KOPT-K1 (cell line): Measurements from ENCODE around the gene NHSL2.
"Not testable (repeated sequence)": the region's sequence is repeated elsewhere in the genome, so short reads cannot be mapped to it uniquely, and the experiment has no call there.

ENCODE experiments used
- H3K27ac ChIP-seq: fragments of 200-600 bp; sonication (generic); 2 replicates; pipeline ENCODE4 v1.5.1; 2016; ENCODE audit warnings: antibody characterized with exemption, mild to moderate bottlenecking, low read depth, low read length; ENCODE audit not compliant: poor library complexity, severe bottlenecking
- H3K36me3 ChIP-seq: fragments of 200-600 bp; sonication (generic); 2 replicates; pipeline ENCODE4 v1.5.1; 2017; ENCODE audit warnings: antibody characterized with exemption, mild to moderate bottlenecking, low read length, moderate library complexity; ENCODE audit not compliant: insufficient read depth
- H3K9me3 ChIP-seq: fragments of 200-600 bp; sonication (generic); 2 replicates; pipeline ENCODE4 v1.5.1; 2017; ENCODE audit warnings: antibody characterized with exemption, low read length, mild to moderate bottlenecking; ENCODE audit not compliant: insufficient read depth, poor library complexity, severe bottlenecking

NHSL2 gene

GRCh38 chrX:72048510-72049455, 138.1 kb downstream of the NHSL2 start:
- Histone ChIP-seq H3K27ac (no peak overlapping the region), H3K36me3 (no peaks in the 10 kb centered on the region), H3K9me3 (no peaks in the 10 kb centered on the region)

GRCh38 chrX:72050011-72050410, 139.4 kb downstream of the NHSL2 start:
- Histone ChIP-seq H3K9me3 (no peaks in the 10 kb centered on the region), H3K36me3 (no peaks in the 10 kb centered on the region), H3K27ac (no peak overlapping the region)

- H3K27ac ChIP-seq: no peak overlapping the region
- no peaks in the 10 kb centered on the region for H3K9me3 ChIP-seq
- H3K36me3 ChIP-seq: no peaks in the 10 kb centered on the region
Observed at GRCh38 chrX:72051589-72051988, 140.9 kb downstream of the NHSL2 start.

GRCh38 chrX:72052415-72053090, 141.9 kb downstream of the NHSL2 start:
- no peak overlapping the region for H3K27ac ChIP-seq
- H3K36me3 ChIP-seq: no peaks in the 10 kb centered on the region
- no peaks in the 10 kb centered on the region for H3K9me3 ChIP-seq

- Histone ChIP-seq H3K9me3 (no peaks in the 10 kb centered on the region), H3K27ac (no peak overlapping the region), H3K36me3 (no peaks in the 10 kb centered on the region)
Observed at GRCh38 chrX:72053508-72053907, 142.9 kb downstream of the NHSL2 start.

- Histone ChIP-seq H3K36me3 (no peaks in the 10 kb centered on the region), H3K9me3 (no peaks in the 10 kb centered on the region), H3K27ac (no peak overlapping the region)
Observed at GRCh38 chrX:72054779-72055489, 144.3 kb downstream of the NHSL2 start.

GRCh38 chrX:72057331-72057730, 146.7 kb downstream of the NHSL2 start:
- H3K9me3 ChIP-seq: no peaks in the 10 kb centered on the region
- H3K27ac ChIP-seq: no peak overlapping the region
- no peaks in the 10 kb centered on the region for H3K36me3 ChIP-seq

- Histone ChIP-seq H3K36me3 (no peaks in the 10 kb centered on the region), H3K27ac (no peak overlapping the region), H3K9me3 (no peaks in the 10 kb centered on the region)
Observed at GRCh38 chrX:72057849-72058248, 147.2 kb downstream of the NHSL2 start.

- H3K27ac ChIP-seq, H3K36me3 ChIP-seq, H3K9me3 ChIP-seq: not testable (repeated sequence)
Observed at GRCh38 chrX:72058346-72058745, 147.7 kb downstream of the NHSL2 start.

GRCh38 chrX:72060196-72060920, 149.7 kb downstream of the NHSL2 start:
- Histone ChIP-seq H3K36me3 (no peaks in the 10 kb centered on the region), H3K27ac (no peak overlapping the region), H3K9me3 (no peaks in the 10 kb centered on the region)

- no peaks in the 10 kb centered on the region for H3K9me3 ChIP-seq
- no peaks in the 10 kb centered on the region for H3K36me3 ChIP-seq
- H3K27ac ChIP-seq: no peak overlapping the region
Observed at GRCh38 chrX:72060921-72061490, 150.4 kb downstream of the NHSL2 start.

- Histone ChIP-seq H3K9me3 (no peaks in the 10 kb centered on the region), H3K36me3 (no peaks in the 10 kb centered on the region), H3K27ac (no peak overlapping the region)
Observed at GRCh38 chrX:72062916-72063315, 152.3 kb downstream of the NHSL2 start.

GRCh38 chrX:72069350-72070160, 158.9 kb downstream of the NHSL2 start:
- no peaks in the 10 kb centered on the region for H3K36me3 ChIP-seq
- H3K9me3 ChIP-seq: no peaks in the 10 kb centered on the region
- no peak overlapping the region for H3K27ac ChIP-seq

- no peak overlapping the region for H3K27ac ChIP-seq
- no peaks in the 10 kb centered on the region for H3K9me3 ChIP-seq
- H3K36me3 ChIP-seq: no peaks in the 10 kb centered on the region
Observed at GRCh38 chrX:72071213-72071612, 160.6 kb downstream of the NHSL2 start.
